HG02884 (cell line): ENCODE data around the gene CAD.

ENCODE experiments used
- ATAC-seq: cut with Tn5 transposase; IDR thresholded peaks from one replicate; pipeline ENCODE4 v1.9.1; 2021; ENCODE audit warnings: mild to moderate bottlenecking, moderate library complexity; ENCODE audit not compliant: unreplicated experiment

Gene CAD

GRCh38 chr2:27222407-27222806, 5.2 kb downstream of the CAD start:
- no peak for ATAC-seq

GRCh38 chr2:27223416-27223815, 6.2 kb downstream of the CAD start:
- no peak for ATAC-seq

- ATAC-seq = no peak
Measured at GRCh38 chr2:27225526-27225925, 8.4 kb downstream of the CAD start.

- ATAC-seq = no peak
Measured at GRCh38 chr2:27227501-27227900, 10.3 kb downstream of the CAD start.

- ATAC-seq = no peak
Measured at GRCh38 chr2:27231921-27232320, 14.8 kb downstream of the CAD start.

- no peak for ATAC-seq
Measured at GRCh38 chr2:27233341-27233740, 16.2 kb downstream of the CAD start.

- ATAC-seq = no peak
Measured at GRCh38 chr2:27236136-27236535, 19.0 kb downstream of the CAD start.

GRCh38 chr2:27236626-27237025, 19.5 kb downstream of the CAD start:
- ATAC-seq = no peak

- no peak for ATAC-seq
Measured at GRCh38 chr2:27237341-27237945, 20.3 kb downstream of the CAD start.

GRCh38 chr2:27238976-27239375, 21.8 kb downstream of the CAD start:
- ATAC-seq = no peak

GRCh38 chr2:27240406-27240805, 23.2 kb downstream of the CAD start:
- ATAC-seq = no peak

- ATAC-seq = no peak
Measured at GRCh38 chr2:27241761-27242613, 24.8 kb downstream of the CAD start.

- no peak for ATAC-seq
Measured at GRCh38 chr2:27242614-27242951, 25.4 kb downstream of the CAD start.

GRCh38 chr2:27243391-27244130, 26.4 kb downstream of the CAD start:
- no peak for ATAC-seq

- no peak for ATAC-seq
Measured at GRCh38 chr2:27245116-27245515, 27.9 kb downstream of the CAD start.

GRCh38 chr2:27245626-27246025, 28.5 kb downstream of the CAD start:
- no peak for ATAC-seq

- no peak for ATAC-seq
Measured at GRCh38 chr2:27247893-27248292, 30.7 kb downstream of the CAD start.

- no peak for ATAC-seq
Measured at GRCh38 chr2:27249159-27249890, 32.2 kb downstream of the CAD start.

- no peak for ATAC-seq
Measured at GRCh38 chr2:27249891-27250651, 32.9 kb downstream of the CAD start.

GRCh38 chr2:27250652-27251379, 33.6 kb downstream of the CAD start:
- no peak for ATAC-seq
